GM21619 (cell line): ENCODE measurements around the gene ADGRB3.
A peak's percentile ranks its signal among the peaks of the same experiment; 100 is the strongest.
"Not testable (repeated sequence)": the region's sequence is repeated elsewhere in the genome, so short reads cannot be mapped to it uniquely, and the experiment has no call there.

Source experiments
- ATAC-seq: cut with Tn5 transposase; IDR thresholded peaks from one replicate; pipeline ENCODE4 v1.9.1; 2021; ENCODE audit not compliant: unreplicated experiment

ADGRB3 gene

GRCh38 chr6:68912805-68913204, 277.7 kb downstream of the ADGRB3 start:
- ATAC-seq: not testable (repeated sequence)

GRCh38 chr6:68915586-68915985, 280.5 kb downstream of the ADGRB3 start:
- ATAC-seq: no peak

DNA sequence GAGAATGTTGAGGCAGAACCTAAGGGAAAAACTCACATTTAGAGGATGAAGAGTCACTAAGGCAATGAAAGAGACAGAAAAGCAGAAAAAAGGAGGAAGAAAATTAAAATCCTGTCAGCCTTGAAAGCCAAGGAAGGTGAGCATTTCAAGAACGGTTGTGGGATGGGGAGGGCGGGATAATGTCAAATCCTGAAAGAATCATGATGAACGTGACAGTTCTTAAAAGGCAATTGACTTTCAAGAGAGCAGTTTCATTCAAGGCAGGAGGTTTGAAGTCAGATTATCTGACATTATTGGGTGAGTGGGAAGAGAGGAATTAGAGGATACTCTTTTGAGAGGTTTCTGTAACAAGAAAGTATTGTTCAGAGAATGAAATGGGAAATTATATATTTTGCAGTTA, 284.5 kb downstream of the ADGRB3 start:
- ATAC-seq: no peak

DNA sequence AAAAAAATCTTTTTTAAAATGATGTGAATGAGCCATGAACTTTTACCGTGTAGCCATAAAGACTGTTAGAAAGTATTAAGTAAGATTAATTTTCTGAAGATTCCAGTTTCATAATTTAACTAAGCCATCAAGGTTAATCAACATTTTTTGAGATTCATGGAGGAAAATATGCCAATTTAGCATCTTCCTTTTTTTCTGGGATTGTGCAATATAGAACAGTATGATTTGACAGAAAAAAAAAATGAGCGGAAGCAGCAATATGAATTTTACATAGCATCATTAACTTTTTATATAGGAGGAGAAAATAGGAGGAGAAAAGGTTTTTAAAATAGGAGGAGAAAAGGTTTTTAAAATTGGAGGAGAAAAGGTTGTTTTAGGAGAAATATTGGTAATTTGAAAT, 306.3 kb downstream of the ADGRB3 start:
- ATAC-seq: no peak

GRCh38 chr6:68947721-68948120, 312.6 kb downstream of the ADGRB3 start:
- ATAC-seq: no peak

DNA sequence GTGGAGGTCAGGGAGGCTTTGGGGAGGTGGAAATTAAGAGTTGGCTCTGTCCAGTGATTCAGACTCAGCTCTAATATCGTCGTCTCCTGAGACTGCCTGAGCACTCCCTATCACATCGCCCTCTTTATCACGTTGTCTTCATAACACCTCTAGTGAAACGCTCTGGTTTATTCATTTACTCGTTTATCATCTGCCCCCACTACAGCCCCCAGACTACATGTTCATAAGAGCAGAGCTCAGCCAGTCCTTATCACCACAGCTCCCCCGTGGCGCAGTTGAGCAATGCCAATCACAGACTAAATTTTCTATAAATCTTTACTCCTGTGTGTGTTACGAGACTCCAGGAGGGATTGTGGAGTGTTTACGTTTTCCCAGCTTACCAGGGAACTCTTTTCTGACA, 316.2 kb downstream of the ADGRB3 start:
- ATAC-seq: no peak

DNA sequence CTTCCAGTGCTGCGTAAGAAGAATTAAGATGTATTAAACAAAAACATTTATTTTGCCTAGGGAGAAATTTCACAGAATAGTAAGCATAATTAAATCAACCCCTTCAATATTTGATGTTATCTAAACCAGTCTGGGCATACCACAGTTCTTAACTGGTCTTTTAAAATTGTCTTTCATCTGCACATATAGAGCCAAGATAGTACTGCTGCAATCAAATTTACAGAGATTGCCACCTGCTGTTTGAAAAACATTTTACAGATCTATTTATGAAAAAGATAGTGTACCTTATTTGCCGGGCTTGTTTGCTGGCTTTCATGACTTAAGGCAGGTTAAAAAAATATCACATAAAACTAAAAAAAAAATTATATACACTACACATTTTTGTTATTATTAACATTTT, 323.2 kb downstream of the ADGRB3 start:
- ATAC-seq: no peak

DNA sequence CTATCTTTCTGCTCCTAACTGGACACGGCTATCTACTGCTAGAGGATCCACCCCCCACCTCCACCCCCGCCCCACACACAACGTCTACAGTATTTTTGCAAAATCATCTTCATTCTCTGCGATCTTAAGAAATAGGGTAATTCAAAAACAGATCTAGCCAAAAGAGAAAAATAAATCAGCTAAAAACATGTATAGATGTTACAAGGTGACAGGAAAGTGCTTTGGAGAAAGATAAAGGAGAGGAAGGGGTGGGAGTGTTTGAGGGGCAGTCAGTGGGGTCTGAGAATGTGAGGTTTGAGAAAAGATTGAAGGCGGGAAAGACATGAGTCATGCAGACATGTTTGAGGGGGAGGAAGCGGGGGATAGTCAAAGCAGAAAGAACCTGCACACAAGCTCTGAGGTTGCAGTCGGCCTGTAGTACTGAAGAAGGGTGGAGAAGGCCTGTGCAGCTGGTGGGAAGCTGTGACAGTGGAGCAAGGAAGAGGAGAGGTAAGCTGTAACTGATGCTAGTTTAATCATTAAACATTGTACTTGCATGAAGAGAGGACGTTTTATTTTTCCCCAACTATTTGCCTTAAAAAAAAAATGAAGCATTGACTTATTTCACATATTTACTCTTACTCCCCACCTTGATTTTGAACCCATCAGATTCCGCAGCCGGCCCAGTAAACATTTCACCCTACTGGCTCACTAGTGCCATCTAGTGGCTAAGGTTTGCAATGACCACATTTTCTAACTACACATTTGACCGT, 332.6 kb downstream of the ADGRB3 start:
- peak; percentile 84 for ATAC-seq

- no peak for ATAC-seq
These were observed 333.2 kb downstream of the ADGRB3 start for GRCh38 chr6:68968301-68968649.

DNA sequence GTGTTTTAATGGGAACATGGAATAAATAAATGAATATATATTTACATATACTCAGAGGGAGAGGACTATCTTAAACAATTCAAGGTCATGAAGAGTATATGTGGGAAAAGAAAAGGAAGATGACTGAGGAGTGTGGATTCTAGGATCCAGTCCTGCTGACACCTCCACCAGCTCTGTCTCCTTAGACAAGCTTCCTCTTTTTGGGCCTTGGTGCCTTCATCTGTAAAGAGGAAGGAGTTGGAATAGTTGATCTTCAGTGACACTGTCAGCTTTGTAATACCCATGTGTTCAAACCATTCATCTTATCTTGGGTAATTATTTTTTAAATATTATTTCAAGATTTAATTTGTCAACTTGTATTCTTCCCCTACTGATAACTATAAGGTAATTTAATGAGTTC, 338.0 kb downstream of the ADGRB3 start:
- ATAC-seq: no peak

DNA sequence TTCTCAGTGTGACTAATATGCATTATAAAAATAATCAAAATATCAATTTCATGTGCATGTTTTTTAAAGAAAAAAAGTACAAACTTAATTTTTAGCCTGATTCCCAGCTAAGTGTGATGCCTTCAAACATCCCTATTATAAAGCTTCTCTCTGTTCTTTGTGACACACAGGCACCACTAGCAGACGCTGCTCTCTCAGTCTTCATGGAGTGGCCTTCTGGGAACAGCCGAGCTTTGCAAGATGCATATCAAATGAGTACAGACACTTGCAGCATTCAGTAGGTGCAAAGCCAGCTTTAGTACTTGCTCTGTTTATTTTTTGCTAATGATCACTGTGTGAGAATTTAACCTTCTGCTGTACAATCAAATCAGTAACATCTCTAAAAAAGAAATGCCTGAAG, 340.0 kb downstream of the ADGRB3 start:
- no peak for ATAC-seq

- no peak for ATAC-seq
These were observed 340.7 kb downstream of the ADGRB3 start for GRCh38 chr6:68975816-68976215.

GRCh38 chr6:68976260-68976659, 341.2 kb downstream of the ADGRB3 start:
- ATAC-seq: no peak

- no peak for ATAC-seq
These were observed 343.3 kb downstream of the ADGRB3 start for GRCh38 chr6:68978411-68978810.

GRCh38 chr6:68981668-68982067, 346.6 kb downstream of the ADGRB3 start:
- ATAC-seq: not testable (repeated sequence)

GRCh38 chr6:68988698-68989097, 353.6 kb downstream of the ADGRB3 start:
- ATAC-seq: no peak

DNA sequence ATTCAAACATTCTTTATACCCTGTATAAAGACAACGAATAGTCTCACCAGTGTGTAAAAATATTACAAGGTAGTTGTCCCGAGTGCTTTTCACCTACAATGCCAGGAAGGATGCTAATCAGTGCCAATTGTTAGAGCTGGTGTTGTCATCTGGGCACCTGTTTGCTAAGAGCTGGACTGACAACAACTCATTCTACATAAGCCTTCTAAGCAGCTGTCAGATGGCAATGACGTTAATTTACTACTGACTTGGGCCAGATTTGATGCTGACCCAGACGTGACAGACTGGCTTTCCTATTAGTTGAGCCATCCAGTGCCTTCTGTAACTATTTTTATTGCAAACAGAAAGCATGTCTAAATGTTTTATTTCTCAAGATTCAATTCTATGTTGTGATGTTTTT, 355.2 kb downstream of the ADGRB3 start:
- ATAC-seq: no peak

DNA sequence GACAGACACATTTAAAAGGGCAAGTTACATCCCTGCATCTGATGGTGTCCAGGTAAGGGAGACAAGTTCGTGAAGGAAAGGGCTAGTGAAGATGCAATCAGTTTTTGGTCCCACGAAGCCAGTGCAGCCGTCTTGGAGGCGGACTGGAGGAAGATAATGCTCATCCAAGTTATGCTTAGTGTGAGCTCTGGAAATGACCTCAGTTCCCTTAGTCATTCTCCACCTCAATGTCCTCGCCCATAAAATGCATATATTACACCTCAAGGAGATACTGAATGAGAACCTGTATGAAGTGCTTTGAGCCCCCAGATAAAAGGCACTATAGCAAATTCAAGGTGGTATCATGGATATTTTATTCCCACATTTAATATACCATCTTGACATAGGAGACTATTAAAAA, 358.8 kb downstream of the ADGRB3 start:
- ATAC-seq: no peak

GRCh38 chr6:68994521-68994920, 359.4 kb downstream of the ADGRB3 start:
- no peak for ATAC-seq

DNA sequence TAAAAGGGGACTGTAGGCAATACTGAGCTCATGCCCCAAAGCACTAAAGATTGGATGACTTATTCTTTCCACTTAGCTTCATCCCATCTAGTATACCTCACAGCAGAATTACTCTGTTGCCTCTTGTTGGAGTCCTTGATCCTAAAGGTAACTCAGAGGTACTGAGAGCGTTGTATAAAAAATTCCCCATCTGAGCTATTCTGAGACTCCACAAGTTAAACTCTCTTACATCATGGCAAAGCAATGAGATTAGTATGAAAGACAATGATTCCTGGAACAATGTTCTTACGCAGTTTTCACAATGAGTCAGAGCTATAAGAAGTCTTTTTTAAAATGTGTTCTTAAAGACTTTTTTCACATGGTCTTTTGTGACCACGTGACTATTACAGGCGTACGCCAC, 370.1 kb downstream of the ADGRB3 start:
- ATAC-seq: no peak

- ATAC-seq: no peak
These were observed 372.7 kb downstream of the ADGRB3 start for GRCh38 chr6:69007781-69008180.

GRCh38 chr6:69012211-69012610, 377.1 kb downstream of the ADGRB3 start:
- no peak for ATAC-seq

DNA sequence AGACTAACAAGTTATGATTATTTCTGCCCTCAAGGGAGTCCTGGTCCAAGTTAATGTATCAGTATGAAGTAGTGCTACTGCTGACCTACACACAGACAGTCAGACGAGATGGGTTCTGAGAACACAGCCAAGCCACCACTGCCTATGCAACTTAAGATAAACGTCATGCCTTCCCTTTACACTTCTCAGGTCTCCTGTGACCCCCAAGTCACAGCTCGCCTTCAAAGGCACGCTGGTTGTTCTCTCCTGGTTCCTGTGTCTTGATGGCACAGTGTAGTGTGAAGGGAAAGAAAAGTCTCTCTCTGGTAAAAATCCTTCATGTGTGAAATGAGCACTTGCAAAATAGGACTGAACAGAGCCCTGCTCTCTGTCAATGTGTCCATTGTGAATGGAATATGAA, 377.8 kb downstream of the ADGRB3 start:
- ATAC-seq: no peak
